Activated B cell treated with CpG ODN at 0.5 μM for 24 hours (primary cell): ENCODE measurements around the gene ATAD3A. TPM values are rescaled to one million over a fixed set of nuclear protein-coding genes. Genes with fewer than 3 reads are reported as not detected.
"Not testable (repeated sequence)": the region's sequence is repeated elsewhere in the genome, so short reads cannot be mapped to it uniquely, and the experiment has no call there.

Source experiments
- ATAC-seq: fragments of 200-7000 bp; cut with Tn5 transposase; one replicate; pipeline ENCODE4 v1.10.0; 2021; ENCODE audit warnings: low read depth, mild to moderate bottlenecking, moderate library complexity
- CTCF ChIA-PET: fragments of 350-600 bp; sonication (Branson Sonifier 250); formaldehyde crosslinking; loops from one replicate; lab custom pipeline; 2021; ENCODE audit warnings: antibody characterized with exemption; lab: Charles Lee
- POLR2A ChIA-PET: fragments of 350-600 bp; sonication (Branson Sonifier 250); formaldehyde crosslinking; loops from one replicate; lab custom pipeline; 2021; ENCODE audit warnings: antibody characterized with exemption; lab: Charles Lee
- DNase-seq: peaks from one replicate; pipeline ENCODE4 v3.0.0; 2022
- H3K27ac Mint-ChIP-seq: one replicate; pipeline ENCODE4 v1.8.0; 2020; ENCODE audit warnings: mixed read lengths
- H3K27me3 Mint-ChIP-seq: one replicate; pipeline ENCODE4 v1.8.0; 2021; ENCODE audit warnings: mixed read lengths
- H3K36me3 Mint-ChIP-seq: one replicate; pipeline ENCODE4 v1.8.0; 2021; ENCODE audit warnings: low read depth, mixed read lengths
- H3K4me1 Mint-ChIP-seq: one replicate; pipeline ENCODE4 v1.8.0; 2021; ENCODE audit warnings: mixed read lengths
- H3K4me3 Mint-ChIP-seq: one replicate; pipeline ENCODE4 v1.8.0; 2020; ENCODE audit warnings: mild to moderate bottlenecking, mixed read lengths
- H3K9me3 Mint-ChIP-seq: one replicate; pipeline ENCODE4 v1.8.0; 2020; ENCODE audit warnings: mixed read lengths
- CTCF ChIP-seq: fragments of 200-600 bp; IDR thresholded peaks from one replicate; pipeline ENCODE4 v1.8.0; 2022; ENCODE audit warnings: antibody characterized with exemption, mild to moderate bottlenecking
- intact Hi-C: fragments of 100-400 bp; cut with micrococcal nuclease; formaldehyde crosslinking; loops from one replicate; pipeline ENCODE4 v1.15.1; 2024
- total RNA-seq: library from RNA; stranded (reverse); gene quantifications from 2 replicates; pipeline ENCODE4 v1.2.3, GENCODE V29; 2022

Gene ATAD3A
- total RNA-seq, 1 donor from 2014 or later: 32.4 TPM

GRCh38 chr1:1482856-1483255, 29.1 kb upstream of the ATAD3A start:
- POLR2A ChIA-PET: no interaction called here
- no peak overlapping the region for H3K27ac Mint-ChIP-seq
- intact Hi-C loops: no loop called here
- TF ChIP-seq CTCF: no peak
- DNase-seq (no peak), ATAC-seq (no peak)
- H3K4me3 Mint-ChIP-seq: no peak overlapping the region
- CTCF ChIA-PET: no interaction called here
- H3K27me3 Mint-ChIP-seq: no peaks in the 10 kb centered on the region
- H3K4me1 Mint-ChIP-seq: peaks cover 2% of the 10 kb centered on the region
- peaks cover 57% of the 10 kb centered on the region for H3K36me3 Mint-ChIP-seq
- H3K9me3 Mint-ChIP-seq: no peaks in the 10 kb centered on the region

GRCh38 chr1:1483714-1484113, 28.2 kb upstream of the ATAD3A start:
- Mint-ChIP-seq H3K27me3 (no peaks in the 10 kb centered on the region), H3K36me3 (peaks cover 58% of the 10 kb centered on the region), H3K27ac (no peak overlapping the region), H3K4me3 (no peak overlapping the region), H3K4me1 (peaks cover 2% of the 10 kb centered on the region), H3K9me3 (no peaks in the 10 kb centered on the region)
- TF ChIP-seq CTCF: no peak
- ATAC-seq (no peak), DNase-seq (no peak)
- POLR2A ChIA-PET: no interaction called here
- CTCF ChIA-PET: no interaction called here
- intact Hi-C loops: no loop called here

GRCh38 chr1:1484976-1485750, 26.8 kb upstream of the ATAD3A start:
- H3K4me3 Mint-ChIP-seq, ATAC-seq, CTCF ChIA-PET, H3K27me3 Mint-ChIP-seq, POLR2A ChIA-PET, intact Hi-C loops, H3K4me1 Mint-ChIP-seq, H3K9me3 Mint-ChIP-seq, H3K27ac Mint-ChIP-seq, DNase-seq: not testable (repeated sequence)
- H3K36me3 Mint-ChIP-seq: peaks cover 59% of the 10 kb centered on the region

GRCh38 chr1:1485755-1486317, 26.1 kb upstream of the ATAD3A start:
- POLR2A ChIA-PET, H3K27ac Mint-ChIP-seq, CTCF ChIA-PET, H3K4me3 Mint-ChIP-seq, H3K27me3 Mint-ChIP-seq, H3K4me1 Mint-ChIP-seq, intact Hi-C loops, H3K9me3 Mint-ChIP-seq, DNase-seq, ATAC-seq: not testable (repeated sequence)
- peaks cover 59% of the 10 kb centered on the region for H3K36me3 Mint-ChIP-seq

GRCh38 chr1:1487701-1488100, 24.3 kb upstream of the ATAD3A start:
- H3K36me3 Mint-ChIP-seq: peaks cover 65% of the 10 kb centered on the region
- ATAC-seq: no peak
- intact Hi-C loops: no loop called here
- no peaks in the 10 kb centered on the region for H3K27me3 Mint-ChIP-seq
- H3K9me3 Mint-ChIP-seq: peaks cover 2% of the 10 kb centered on the region
- ChIA-PET POLR2A (no interaction called here), CTCF (no interaction called here)
- TF ChIP-seq CTCF: no peak
- H3K4me3 Mint-ChIP-seq: no peak overlapping the region
- H3K4me1 Mint-ChIP-seq: no peaks in the 10 kb centered on the region
- no peak overlapping the region for H3K27ac Mint-ChIP-seq
- DNase-seq: no peak

GRCh38 chr1:1489231-1489630, 22.7 kb upstream of the ATAD3A start:
- Mint-ChIP-seq H3K27ac (no peak overlapping the region), H3K27me3 (no peaks in the 10 kb centered on the region), H3K9me3 (peaks cover 8% of the 10 kb centered on the region), H3K4me1 (no peaks in the 10 kb centered on the region), H3K36me3 (peaks cover 67% of the 10 kb centered on the region), H3K4me3 (no peak overlapping the region)
- DNase-seq (no peak), ATAC-seq (no peak)
- CTCF ChIA-PET: no interaction called here
- POLR2A ChIA-PET: no interaction called here
- intact Hi-C loops: no loop called here
- TF ChIP-seq CTCF: no peak
